Neuronal stem cell (in vitro differentiated cells): Measurements from ENCODE around the gene ACTR1A.

ENCODE experiments used
- DNase-seq: peaks from one replicate; pipeline ENCODE4 v3.0.0-alpha.2; 2013; ENCODE audit warnings: low spot score
- H2AFZ ChIP-seq: one replicate; pipeline ENCODE4 v1.6.1; 2013; ENCODE audit warnings: mild to moderate bottlenecking, low read length, inconsistent platforms
- H2AK5ac ChIP-seq: 2 replicates; pipeline ENCODE4 v1.6.1; 2013; ENCODE audit warnings: low read depth, mild to moderate bottlenecking, inconsistent platforms, low read length, moderate library complexity, mixed read lengths
- H2BK120ac ChIP-seq: 2 replicates; pipeline ENCODE4 v1.6.1; 2013; ENCODE audit warnings: low read depth, mild to moderate bottlenecking, inconsistent platforms, low read length, moderate library complexity, mixed read lengths
- H2BK12ac ChIP-seq: one replicate; pipeline ENCODE4 v1.6.1; 2013; ENCODE audit warnings: low read length, inconsistent platforms
- H2BK15ac ChIP-seq: 2 replicates; pipeline ENCODE4 v1.6.1; 2013; ENCODE audit warnings: mild to moderate bottlenecking, low read length, inconsistent platforms, mixed read lengths
- H2BK5ac ChIP-seq: one replicate; pipeline ENCODE4 v1.6.1; 2013; ENCODE audit warnings: inconsistent platforms, mild to moderate bottlenecking, low read length, moderate library complexity
- H3K14ac ChIP-seq: one replicate; pipeline ENCODE4 v1.6.1; 2013; ENCODE audit warnings: low read length, inconsistent platforms
- H3K18ac ChIP-seq: 2 replicates; pipeline ENCODE4 v1.6.1; 2013; ENCODE audit warnings: low read length, inconsistent platforms
- H3K23ac ChIP-seq: 2 replicates; pipeline ENCODE4 v1.6.1; 2013; ENCODE audit warnings: low read depth, mild to moderate bottlenecking, mixed read lengths, low read length, inconsistent platforms; ENCODE audit not compliant: poor library complexity
- H3K27ac ChIP-seq: replicated peaks from 3 replicates; pipeline ENCODE4 v1.5.1; 2013; ENCODE audit warnings: low read length, inconsistent platforms
- H3K27me3 ChIP-seq, 3 experiments: 2 replicates each; pipeline ENCODE4 v1.6.1; 2013; ENCODE audit warnings: low read length in 3 of 3, mild to moderate bottlenecking in 2 of 3, inconsistent platforms in 1 of 3, low read depth in 1 of 3, mixed read lengths in 1 of 3, moderate library complexity in 1 of 3; ENCODE audit not compliant: control insufficient read depth in 3 of 3, insufficient read depth in 3 of 3
- H3K36me3 ChIP-seq, 2 donors: replicated peaks in 1 of 2; 2 replicates each; pipeline ENCODE4 v1.6.1; 2013; ENCODE audit warnings: low read length in 2 of 2; ENCODE audit not compliant: control insufficient read depth in 2 of 2, insufficient read depth in 2 of 2
- H3K4ac ChIP-seq: 2 replicates; pipeline ENCODE4 v1.6.1; 2013; ENCODE audit warnings: inconsistent platforms, mild to moderate bottlenecking, low read length, moderate library complexity
- H3K4me1 ChIP-seq, 2 donors: 1 replicate in 1 of 2; 2 replicates in 1 of 2; pipeline ENCODE4 v1.6.1; 2013; ENCODE audit warnings: low read length in 2 of 2, low read depth in 1 of 2; ENCODE audit not compliant: control insufficient read depth in 2 of 2, insufficient read depth in 1 of 2
- H3K4me2 ChIP-seq: one replicate; pipeline ENCODE4 v1.6.1; 2013; ENCODE audit warnings: mild to moderate bottlenecking, low read length, inconsistent platforms; ENCODE audit not compliant: insufficient read depth, poor library complexity, severe bottlenecking
- H3K4me3 ChIP-seq, 2 donors: 2 replicates each; pipeline ENCODE4 v1.5.1; 2013; ENCODE audit warnings: low read length in 2 of 2, mild to moderate bottlenecking in 2 of 2, inconsistent platforms in 1 of 2, moderate library complexity in 1 of 2
- H3K79me1 ChIP-seq: one replicate; pipeline ENCODE4 v1.6.1; 2013; ENCODE audit warnings: low read depth, mild to moderate bottlenecking, inconsistent platforms, low read length, moderate library complexity
- H3K9ac ChIP-seq: one replicate; pipeline ENCODE4 v1.6.1; 2013; ENCODE audit warnings: mild to moderate bottlenecking, low read depth, low read length, inconsistent platforms; ENCODE audit not compliant: poor library complexity
- H3K9me3 ChIP-seq, 2 donors: replicated peaks in 1 of 2; 2 replicates each; pipeline versions ENCODE3 to v1.6.1; 2013; ENCODE audit warnings: low read length in 2 of 2, mild to moderate bottlenecking in 2 of 2, inconsistent platforms in 1 of 2, low read depth in 1 of 2, mixed read lengths in 1 of 2, moderate library complexity in 1 of 2; ENCODE audit not compliant: control insufficient read depth in 2 of 2, insufficient read depth in 1 of 2
- H4K8ac ChIP-seq: one replicate; pipeline ENCODE4 v1.6.1; 2013; ENCODE audit warnings: low read depth, mild to moderate bottlenecking, inconsistent platforms, low read length, moderate library complexity
- H4K91ac ChIP-seq: one replicate; pipeline ENCODE4 v1.6.1; 2013; ENCODE audit warnings: low read length, low read depth, mild to moderate bottlenecking, inconsistent platforms; ENCODE audit not compliant: poor library complexity
- WGBS, 2 donors: extraction: QIAGEN DNeasy Blood & Tissue Kit; methylation state at CpG; one replicate each; pipeline ENCODE4 v1.1.7; 2013; ENCODE audit warnings: missing lambda C conversion rate in 2 of 2, mixed read lengths in 1 of 2; ENCODE audit not compliant: insufficient read length in 2 of 2, insufficient replicate concordance in 1 of 2; ENCODE audit errors: extremely low coverage in 2 of 2; 5-methylcytosine and 5-hydroxymethylcytosine counted together

Gene ACTR1A

GRCh38 chr10:102545997-102546396, 43.5 kb upstream of the ACTR1A start:
- H3K27ac ChIP-seq, result no peak overlapping the region

GRCh38 chr10:102545265-102545871, 42.9 kb upstream of the ACTR1A start:
- Histone ChIP-seq H3K4me2 (no peak overlapping the region), H3K4me3 (no peak overlapping the region), H4K8ac (no peak overlapping the region), H3K4ac (no peak overlapping the region), H3K36me3 (peaks cover 4 to 10% of the 10 kb centered on the region in 2 donors), H3K9ac (no peak overlapping the region), H4K91ac (no peak overlapping the region), H2BK15ac (no peak overlapping the region), H3K23ac (no peak overlapping the region), H3K4me1 (peaks cover 0 to 3% of the 10 kb centered on the region in 2 donors), H2BK5ac (no peak overlapping the region), H3K27ac (no peak overlapping the region), H2BK12ac (no peak overlapping the region), H3K9me3 (no peaks in the 10 kb centered on the region), H2AFZ (no peak overlapping the region), H3K18ac (no peak overlapping the region), H2AK5ac (no peak overlapping the region), H3K14ac (no peak overlapping the region), H3K79me1 (peaks cover 2% of the 10 kb centered on the region), H2BK120ac (no peak overlapping the region), H3K27me3 (no peaks in the 10 kb centered on the region)
- no peak for DNase-seq
- WGBS, 2 donors, result 100% methylated on average over 1 of the region's 7 CpGs; no CpG with 5 or more reads in 1 of the 2 donors

More at GRCh38 chr10:102545997-102546396, 43.5 kb upstream of the ACTR1A start:
- Histone ChIP-seq H3K27me3 (no peaks in the 10 kb centered on the region), H3K36me3 (peaks cover 5 to 16% of the 10 kb centered on the region in 2 donors), H3K9ac (no peak overlapping the region), H3K9me3 (no peaks in the 10 kb centered on the region), H3K14ac (no peak overlapping the region), H3K4me3 (no peak overlapping the region), H2BK15ac (no peak overlapping the region), H4K91ac (no peak overlapping the region), H3K4ac (no peak overlapping the region), H3K18ac (no peak overlapping the region), H2BK12ac (no peak overlapping the region), H3K23ac (no peak overlapping the region), H3K79me1 (peaks cover 2% of the 10 kb centered on the region), H2BK5ac (no peak overlapping the region), H2AK5ac (no peak overlapping the region), H3K4me2 (no peak overlapping the region), H4K8ac (no peak overlapping the region), H2BK120ac (no peak overlapping the region), H3K4me1 (peaks cover 0 to 3% of the 10 kb centered on the region in 2 donors), H2AFZ (no peak overlapping the region)
- no peak for DNase-seq
- no CpG with 5 or more reads among the region's 2 CpGs for WGBS, 2 donors

GRCh38 chr10:102542800-102543418, 40.4 kb upstream of the ACTR1A start:
- no peaks in the 10 kb centered on the region for H3K4me1 ChIP-seq
- H3K9me3 ChIP-seq, result no peaks in the 10 kb centered on the region
- H3K27me3 ChIP-seq, result no peaks in the 10 kb centered on the region
- H3K27ac ChIP-seq, result no peak overlapping the region
- no peaks in the 10 kb centered on the region for H3K36me3 ChIP-seq
- no peak overlapping the region for H3K9ac ChIP-seq
- no peak overlapping the region for H3K18ac ChIP-seq
- H4K8ac ChIP-seq, result no peak overlapping the region
- no peak overlapping the region for H3K14ac ChIP-seq
- H2BK12ac ChIP-seq, result no peak overlapping the region
- no peak overlapping the region for H3K4me3 ChIP-seq
- H4K91ac ChIP-seq, result no peak overlapping the region
- DNase-seq, result no peak
- H2BK5ac ChIP-seq, result no peak overlapping the region
- peaks cover 2% of the 10 kb centered on the region for H3K79me1 ChIP-seq
- no peak overlapping the region for H3K4ac ChIP-seq
- no peak overlapping the region for H2BK120ac ChIP-seq
- no peak overlapping the region for H3K4me2 ChIP-seq
- H2BK15ac ChIP-seq, result no peak overlapping the region
- no peak overlapping the region for H2AK5ac ChIP-seq
- no peak overlapping the region for H2AFZ ChIP-seq
- no CpG with 5 or more reads among the region's 8 CpGs for whole genome bisulfite sequencing, 2 donors
- H3K23ac ChIP-seq, result no peak overlapping the region

- H4K91ac ChIP-seq, result no peak overlapping the region
- no peak overlapping the region for H2BK120ac ChIP-seq
- H3K27me3 ChIP-seq, result no peaks in the 10 kb centered on the region
- no peak overlapping the region for H3K23ac ChIP-seq
- no peak overlapping the region for H2BK5ac ChIP-seq
- H4K8ac ChIP-seq, result no peak overlapping the region
- H2AK5ac ChIP-seq, result no peak overlapping the region
- H3K79me1 ChIP-seq, result peaks cover 2% of the 10 kb centered on the region
- H2BK12ac ChIP-seq, result no peak overlapping the region
- H3K18ac ChIP-seq, result no peak overlapping the region
- no CpG with 5 or more reads among the region's 1 CpG for WGBS, 2 donors
- H3K9me3 ChIP-seq, result no peaks in the 10 kb centered on the region
- no peak overlapping the region for H3K4me3 ChIP-seq
- H3K4me2 ChIP-seq, result no peak overlapping the region
- H3K4ac ChIP-seq, result no peak overlapping the region
- no peak overlapping the region for H2BK15ac ChIP-seq
- DNase-seq, result no peak
- H3K27ac ChIP-seq, result no peak overlapping the region
- H3K9ac ChIP-seq, result no peak overlapping the region
- H3K4me1 ChIP-seq, result no peaks in the 10 kb centered on the region
- no peak overlapping the region for H2AFZ ChIP-seq
- H3K14ac ChIP-seq, result no peak overlapping the region
- H3K36me3 ChIP-seq, result peaks cover 0 to 5% of the 10 kb centered on the region in 2 donors
Measured at GRCh38 chr10:102540023-102540422, 37.5 kb upstream of the ACTR1A start.
